IMR-90 (cell line): ENCODE measurements around the gene OSBPL8. TPM values are rescaled to one million over a fixed set of nuclear protein-coding genes. Genes with fewer than 3 reads are reported as not detected.

Experiments used
- ATAC-seq: fragments of 200-7000 bp; cut with Tn5 transposase; 2 replicates; pipeline ENCODE4 v1.9.1; 2020; ENCODE audit warnings: low read depth, mild to moderate bottlenecking, moderate library complexity
- BruUV-seq: library from RNA; stranded (reverse); fragments of 400-500 nt; replicated peaks from 2 replicates; lab custom pipeline; 2021; lab: Mats Ljungman, UMichigan
- CTCF ChIA-PET: fragments of 300-600 bp; formaldehyde crosslinking; extraction: SDS; loops from one replicate; lab custom pipeline; 2021; ENCODE audit warnings: antibody characterized with exemption; lab: Yijun Ruan, JAX
- POLR2A ChIA-PET: fragments of 300-600 bp; sonication (Branson Sonifier 250); formaldehyde crosslinking; loops from one replicate; lab custom pipeline; 2022; ENCODE audit warnings: antibody characterized with exemption; ENCODE audit not compliant: unreplicated experiment; lab: Charles Lee
- DNase-seq: peaks from one replicate; pipeline ENCODE4 v3.0.0; 2013
- H2AFZ ChIP-seq: replicated peaks from 2 replicates; pipeline ENCODE3; 2013; ENCODE audit warnings: low read length, mild to moderate bottlenecking; ENCODE audit not compliant: poor library complexity
- H2AK5ac ChIP-seq: 2 replicates; pipeline ENCODE4 v1.6.1; 2013; ENCODE audit warnings: low read depth, low read length, inconsistent platforms
- H2AK9ac ChIP-seq: replicated peaks from 2 replicates; pipeline ENCODE3; 2013; ENCODE audit warnings: mild to moderate bottlenecking, low read depth, low read length, moderate library complexity; ENCODE audit not compliant: poor library complexity
- H2BK120ac ChIP-seq: 2 replicates; pipeline ENCODE4 v1.6.1; 2013; ENCODE audit warnings: low read depth, low read length, inconsistent platforms
- H2BK15ac ChIP-seq: 3 replicates; pipeline ENCODE4 v1.6.1; 2013; ENCODE audit warnings: low read depth, low read length, inconsistent platforms
- H2BK20ac ChIP-seq: 2 replicates; pipeline ENCODE4 v1.6.1; 2013; ENCODE audit warnings: low read depth, mild to moderate bottlenecking, inconsistent platforms, low read length, moderate library complexity
- H2BK5ac ChIP-seq: 2 replicates; pipeline ENCODE4 v1.6.1; 2013; ENCODE audit warnings: mild to moderate bottlenecking, low read depth, low read length, inconsistent platforms; ENCODE audit not compliant: poor library complexity, severe bottlenecking
- H3K14ac ChIP-seq: replicated peaks from 2 replicates; pipeline ENCODE4 v1.6.1; 2013; ENCODE audit warnings: low read depth, low read length, inconsistent platforms
- H3K18ac ChIP-seq: 2 replicates; pipeline ENCODE4 v1.6.1; 2013; ENCODE audit warnings: low read depth, low read length, control low read depth
- H3K23ac ChIP-seq: 2 replicates; pipeline ENCODE4 v1.6.1; 2013; ENCODE audit warnings: low read depth, low read length, inconsistent platforms
- H3K27ac ChIP-seq: 2 replicates; pipeline ENCODE4 v1.5.1; 2013; ENCODE audit warnings: mild to moderate bottlenecking, control low read depth, low read length; ENCODE audit not compliant: insufficient read depth
- H3K27me3 ChIP-seq: 2 replicates; pipeline ENCODE4 v1.6.1; 2013; ENCODE audit warnings: low read length; ENCODE audit not compliant: control insufficient read depth, insufficient read depth
- H3K36me3 ChIP-seq: 2 replicates; pipeline ENCODE4 v1.6.1; 2013; ENCODE audit warnings: low read length, mixed read lengths; ENCODE audit not compliant: control insufficient read depth, insufficient read depth
- H3K4ac ChIP-seq: 2 replicates; pipeline ENCODE4 v1.6.1; 2013; ENCODE audit warnings: low read depth, low read length, inconsistent platforms
- H3K4me1 ChIP-seq: 2 replicates; pipeline ENCODE4 v1.6.1; 2013; ENCODE audit warnings: low read length, mixed read lengths; ENCODE audit not compliant: control insufficient read depth, insufficient read depth
- H3K4me2 ChIP-seq: 2 replicates; pipeline ENCODE4 v1.6.1; 2013; ENCODE audit warnings: low read depth, mild to moderate bottlenecking, control low read depth, low read length, moderate library complexity
- H3K4me3 ChIP-seq: 2 replicates; pipeline ENCODE4 v1.5.1; 2013; ENCODE audit warnings: low read depth, mild to moderate bottlenecking, control low read depth, low read length, moderate library complexity; ENCODE audit not compliant: insufficient read depth
- H3K56ac ChIP-seq: 2 replicates; pipeline ENCODE4 v1.6.1; 2013; ENCODE audit warnings: low read length, inconsistent platforms; ENCODE audit not compliant: insufficient read depth; ENCODE audit errors: extremely low read depth
- H3K79me1 ChIP-seq, 2 experiments: 2 replicates each; pipeline ENCODE4 v1.6.1; 2013; ENCODE audit warnings: low read length in 2 of 2, inconsistent platforms in 1 of 2, low read depth in 1 of 2
- H3K9ac ChIP-seq: 2 replicates; pipeline ENCODE4 v1.6.1; 2013; ENCODE audit warnings: low read depth, low read length, control low read depth
- H3K9me1 ChIP-seq: 2 replicates; pipeline ENCODE4 v1.6.1; 2013; ENCODE audit warnings: low read length, inconsistent platforms; ENCODE audit not compliant: insufficient read depth
- H3K9me3 ChIP-seq: 2 replicates; pipeline ENCODE4 v1.6.1; 2013; ENCODE audit warnings: low read length; ENCODE audit not compliant: control insufficient read depth, insufficient read depth
- H4K20me1 ChIP-seq: 2 replicates; pipeline ENCODE4 v1.6.1; 2013; ENCODE audit warnings: low read length, inconsistent platforms; ENCODE audit not compliant: insufficient read depth
- H4K5ac ChIP-seq: 2 replicates; pipeline ENCODE4 v1.6.1; 2013; ENCODE audit warnings: mild to moderate bottlenecking, low read depth, low read length, control low read depth
- H4K8ac ChIP-seq, 2 experiments: 2 replicates each; pipeline ENCODE4 v1.6.1; 2013; ENCODE audit warnings: low read depth in 2 of 2, low read length in 2 of 2, control low read depth in 1 of 2, inconsistent platforms in 1 of 2
- H4K91ac ChIP-seq: 2 replicates; pipeline ENCODE4 v1.6.1; 2013; ENCODE audit warnings: low read depth, low read length, inconsistent platforms; ENCODE audit not compliant: insufficient read depth
- BHLHE40 ChIP-seq: fragments of 150-350 bp; IDR thresholded peaks from 2 replicates; pipeline ENCODE4 v1.6.1; 2016; ENCODE audit warnings: mild to moderate bottlenecking, low read depth, low read length
- MAZ ChIP-seq: IDR thresholded peaks from 2 replicates; pipeline ENCODE4 v1.6.1; 2012; ENCODE audit warnings: low read depth, mild to moderate bottlenecking, low read length, improper control_type of control experiment, moderate library complexity, borderline replicate concordance
- NFE2L2 ChIP-seq: fragments of 150-350 bp; IDR thresholded peaks from 2 replicates; pipeline ENCODE4 v1.6.1; 2016; ENCODE audit warnings: low read depth, mild to moderate bottlenecking, low read length
- RFX5 ChIP-seq: IDR thresholded peaks from 2 replicates; pipeline ENCODE4 v1.8.0; 2012; ENCODE audit warnings: low read depth, mild to moderate bottlenecking, low read length, moderate library complexity
- dilution Hi-C: fragments of 300-500 bp; cut with HindIII; formaldehyde crosslinking; loops from one replicate; pipeline ENCODE4 v1.14.3; 2018; ENCODE audit warnings: low sequenced_read_pairs; ENCODE audit not compliant: unreplicated experiment
- in situ Hi-C: fragments of 300-500 bp; cut with MboI; formaldehyde crosslinking; loops from 3 replicates; pipeline ENCODE4 v1.14.3; 2019; ENCODE audit warnings: low sequenced_read_pairs, inconsistent platforms, mixed read lengths
- intact Hi-C: fragments of 100-400 bp; cut with micrococcal nuclease; formaldehyde crosslinking; loops from 2 replicates; pipeline ENCODE4 v1.10.0; 2022
- polyA plus RNA-seq, 3 experiments: library from polyadenylated mRNA; depleted of rRNA; stranded (reverse); fragments of >200 nt; gene quantifications; 2 replicates each; pipeline ENCODE4 v1.2.3, GENCODE V29; 2012; ENCODE audit warnings: low replicate concordance in 1 of 3
- total RNA-seq: library from RNA; depleted of rRNA; stranded (reverse); fragments of >200 nt; gene quantifications from 2 replicates; pipeline ENCODE4 v1.2.3, GENCODE V29; 2012
- TF ChIP-seq, protein P1 (sequence below): fragments of 150-350 bp; IDR thresholded peaks from 2 replicates; pipeline ENCODE4 v1.6.1; 2017; ENCODE audit warnings: mild to moderate bottlenecking, antibody characterized with exemption, low read length, low read depth

OSBPL8 gene
- total and polyA plus RNA-seq, 2 of the 4 experiments (the other 2 are of a cell fraction): 17.8 to 24.2 TPM

DNA sequence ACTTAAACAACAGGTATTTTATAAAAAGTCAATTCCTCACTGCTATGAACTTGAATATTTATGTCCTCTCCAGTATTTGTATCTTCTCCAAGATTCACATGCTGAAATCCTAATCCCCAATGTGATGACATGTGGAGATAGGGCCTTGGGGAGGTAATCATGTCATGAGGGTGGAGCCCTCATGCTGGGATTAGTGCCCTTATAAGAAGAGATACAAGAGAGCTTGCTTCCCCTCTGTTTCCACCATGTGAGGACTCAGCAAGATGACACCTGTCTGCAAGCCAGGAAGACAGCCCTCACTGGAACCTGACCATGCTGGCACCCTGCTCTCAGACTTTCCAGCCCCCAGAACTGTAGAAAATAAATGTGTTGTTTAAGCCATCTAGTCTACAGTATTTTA, 36.2 kb downstream of the OSBPL8 start:
- dilution Hi-C loops: no loop called here
- TF ChIP-seq BHLHE40: no peak
- no peak for TF ChIP-seq NFE2L2
- no peak for TF ChIP-seq MAZ
- no peak for TF ChIP-seq RFX5
- TF ChIP-seq, protein P1, sequence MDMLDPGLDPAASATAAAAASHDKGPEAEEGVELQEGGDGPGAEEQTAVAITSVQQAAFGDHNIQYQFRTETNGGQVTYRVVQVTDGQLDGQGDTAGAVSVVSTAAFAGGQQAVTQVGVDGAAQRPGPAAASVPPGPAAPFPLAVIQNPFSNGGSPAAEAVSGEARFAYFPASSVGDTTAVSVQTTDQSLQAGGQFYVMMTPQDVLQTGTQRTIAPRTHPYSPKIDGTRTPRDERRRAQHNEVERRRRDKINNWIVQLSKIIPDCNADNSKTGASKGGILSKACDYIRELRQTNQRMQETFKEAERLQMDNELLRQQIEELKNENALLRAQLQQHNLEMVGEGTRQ: no peak
- H4K91ac ChIP-seq: no peak overlapping the region

More for the DNA sequence above, 36.2 kb downstream of the OSBPL8 start:
- no peak overlapping the region for H3K9ac ChIP-seq
- H3K79me1 ChIP-seq: peaks cover 22 to 41% of the 10 kb centered on the region in 2 experiments
- DNase-seq (no peak), ATAC-seq (no peak)
- peaks cover 2% of the 10 kb centered on the region; the same call in 1 of the 2 replicates for H3K9me3 ChIP-seq
- H2BK120ac ChIP-seq: no peak overlapping the region
- H4K8ac ChIP-seq: no peak overlapping the region
- CTCF ChIA-PET: interaction anchor here (0.6 kb wide), 1 partner anchor 67 kb away, joined by 6 read pairs; no protein-coding TSS in a partner anchor
- H3K9me1 ChIP-seq: no peaks in the 10 kb centered on the region
- peaks cover 4% of the 10 kb centered on the region; the same call in 1 of the 2 replicates for H4K20me1 ChIP-seq
- no peak overlapping the region for H2AK9ac ChIP-seq
- POLR2A ChIA-PET: no interaction called here
- H3K4ac ChIP-seq: no peak overlapping the region
- no peak overlapping the region for H2BK20ac ChIP-seq
- H2BK5ac ChIP-seq: no peak overlapping the region
- in situ Hi-C loops: no loop called here
- H3K23ac ChIP-seq: no peak overlapping the region
- no peak overlapping the region for H3K56ac ChIP-seq
- no peak overlapping the region for H4K5ac ChIP-seq
- H3K27me3 ChIP-seq: no peaks in the 10 kb centered on the region
- no peak overlapping the region for H3K4me3 ChIP-seq
- H3K27ac ChIP-seq: no peak overlapping the region
- no peak overlapping the region for H2AK5ac ChIP-seq
- no peak overlapping the region for H3K14ac ChIP-seq
- H2BK15ac ChIP-seq: no peak overlapping the region
- H3K4me1 ChIP-seq: no peaks in the 10 kb centered on the region
- H3K18ac ChIP-seq: no peak overlapping the region
- intact Hi-C loops: no loop called here
- H3K36me3 ChIP-seq: peaks cover 2% of the 10 kb centered on the region; the same call in 1 of the 2 replicates
- no peak overlapping the region for H2AFZ ChIP-seq
- H3K4me2 ChIP-seq: no peak overlapping the region
- BruUV-seq: no TSS peak
